ENCODE data around the gene PGAP3.
"Not testable (repeated sequence)": the region's sequence is repeated elsewhere in the genome, so short reads cannot be mapped to it uniquely, and the experiment has no call there.

The PGAP3 gene

GRCh38 chr17:39714234-39714633, 26.4 kb upstream of the PGAP3 start:
- no peak for DNase-seq

- DNase-seq, result no peak
Measured at GRCh38 chr17:39711851-39712250, 24.0 kb upstream of the PGAP3 start.

GRCh38 chr17:39711071-39711470, 23.2 kb upstream of the PGAP3 start:
- not testable (repeated sequence) for DNase-seq

GRCh38 chr17:39709998-39710964, 22.4 kb upstream of the PGAP3 start:
- no peak for DNase-seq

- no peak for DNase-seq
Measured at GRCh38 chr17:39709319-39709997, 21.6 kb upstream of the PGAP3 start.

GRCh38 chr17:39706921-39707337, 19.1 kb upstream of the PGAP3 start:
- DNase-seq, result no peak

GRCh38 chr17:39706383-39706782, 18.5 kb upstream of the PGAP3 start:
- no peak for DNase-seq

- DNase-seq, result peak; percentile 86
Measured at GRCh38 chr17:39705786-39706348, 18.0 kb upstream of the PGAP3 start.

GRCh38 chr17:39704821-39705551, 17.1 kb upstream of the PGAP3 start:
- no peak for DNase-seq

GRCh38 chr17:39703913-39704312, 16.1 kb upstream of the PGAP3 start:
- no peak for DNase-seq

GRCh38 chr17:39702901-39703893, 15.3 kb upstream of the PGAP3 start:
- DNase-seq, result no peak

- DNase-seq, result no peak
Measured at GRCh38 chr17:39701784-39702422, 14.0 kb upstream of the PGAP3 start.

- no peak for DNase-seq
Measured at GRCh38 chr17:39701012-39701783, 13.3 kb upstream of the PGAP3 start.

- no peak for DNase-seq
Measured at GRCh38 chr17:39700148-39700987, 12.5 kb upstream of the PGAP3 start.

GRCh38 chr17:39699818-39700147, 11.9 kb upstream of the PGAP3 start, which contains the start of gene ERBB2:
TSS of gene ERBB2 (plus strand) at chr17:39700064. CDS start at chr17:39700239, 175 bp downstream.
- DNase-seq, result no peak

- not testable (repeated sequence) for DNase-seq
Measured at GRCh38 chr17:39699157-39699817, 11.4 kb upstream of the PGAP3 start.

- DNase-seq, result no peak
Measured at GRCh38 chr17:39697961-39698360, 10.1 kb upstream of the PGAP3 start.

- DNase-seq, result no peak
Measured at GRCh38 chr17:39696731-39697130, 8.9 kb upstream of the PGAP3 start.

- no peak for DNase-seq
Measured at GRCh38 chr17:39695089-39695474, 7.2 kb upstream of the PGAP3 start.

Data from NCI-H510A (cell line).